IMR-90 (cell line): ENCODE data around the gene ECM2. TPM values are rescaled to one million over a fixed set of nuclear protein-coding genes. Genes with fewer than 3 reads are reported as not detected.

Experiments
- microRNA-seq, 2 experiments: library from miRNA; stranded (forward) in 1 of 2; unstranded in 1 of 2; fragments of 10-50 nt in 1 of 2; fragments of <30 nt in 1 of 2; gene quantifications in 1 of 2; microRNA quantifications in 1 of 2; one replicate each; pipeline versions ENCODE3 to v1.1.0; 2013 to 2020; ENCODE audit not compliant: insufficient read depth in 1 of 2, insufficient read length in 1 of 2, unreplicated experiment in 1 of 2
- polyA plus RNA-seq, 3 experiments: library from polyadenylated mRNA; depleted of rRNA; stranded (reverse); fragments of >200 nt; gene quantifications; 2 replicates each; pipeline ENCODE4 v1.2.3, GENCODE V29; 2012; ENCODE audit warnings: low replicate concordance in 1 of 3
- small RNA-seq, 5 experiments: library from RNA; depleted of rRNA; stranded (forward); fragments of <200 nt; gene quantifications; one replicate each; pipeline ENCODE3, GENCODE V24; 2012
- total RNA-seq: library from RNA; depleted of rRNA; stranded (reverse); fragments of >200 nt; gene quantifications from 2 replicates; pipeline ENCODE4 v1.2.3, GENCODE V29; 2012; rRNA removed

Gene ECM2
- total and polyA plus RNA-seq, 2 of the 4 experiments (the other 2 are of a cell fraction), result 0.26 to 0.36 TPM

Small RNAs within 50 kb of the gene (microRNA-seq; reads per million reads assigned to microRNA genes)
- gene AL157827.1 (ENCODE audit: insufficient read depth, insufficient read length) (not detected), gene MIR4670 (ENCODE audit: insufficient read depth in 1 of 2, insufficient read length in 1 of 2, unreplicated experiment in 1 of 2) (0 reads per million in 2 experiments)

Small RNAs within 50 kb of the gene (small RNA-seq; reads per million reads assigned to genes)
- 0 reads per million in 5 experiments for gene AL157827.1
- gene MIR4670, result 0 reads per million in 5 experiments

Other genes starting within 250 kb of the ECM2 start
- 383 and 414 TPM in 2 replicates for gene IARS1, start 242.3 kb downstream of the ECM2 start, total RNA-seq
- gene IARS1, start 242.3 kb downstream of the ECM2 start, polyA plus RNA-seq (2012; rRNA removed), result 64.1 and 85.3 TPM in 2 replicates
- gene NOL8, start 210.6 kb downstream of the ECM2 start, total RNA-seq, result 18.3 and 23.6 TPM in 2 replicates
- 7.4 and 10.1 TPM in 2 replicates for gene NOL8, start 210.6 kb downstream of the ECM2 start, polyA plus RNA-seq (2012; rRNA removed)
- gene CENPP, start 210.0 kb downstream of the ECM2 start, total RNA-seq, result 1.4 and 3.6 TPM in 2 replicates
- 0.90 and 2.0 TPM in 2 replicates for gene CENPP, start 210.0 kb downstream of the ECM2 start, polyA plus RNA-seq (2012; rRNA removed)
- under 0.01 TPM in 1 of 2 replicates, not detected in the other for gene OGN, start 131.4 kb downstream of the ECM2 start, total RNA-seq
- 0.10 TPM in 1 of 2 replicates, not detected in the other for gene OGN, start 131.4 kb downstream of the ECM2 start, polyA plus RNA-seq (2012; rRNA removed)
- gene OMD, start 111.5 kb downstream of the ECM2 start, total RNA-seq, result not detected in 2 replicates
- gene OMD, start 111.5 kb downstream of the ECM2 start, polyA plus RNA-seq (2012; rRNA removed), result not detected in 2 replicates
- under 0.01 and 0.28 TPM in 2 replicates for gene ASPN, start 53.5 kb downstream of the ECM2 start, total RNA-seq
- gene ASPN, start 53.5 kb downstream of the ECM2 start, polyA plus RNA-seq (2012; rRNA removed), result 0.04 and 0.09 TPM in 2 replicates
- gene IPPK, start 134.1 kb upstream of the ECM2 start, total RNA-seq, result 25.1 and 27.5 TPM in 2 replicates
- gene IPPK, start 134.1 kb upstream of the ECM2 start, polyA plus RNA-seq (2012; rRNA removed), result 25.3 and 26.8 TPM in 2 replicates
- 35.7 and 42.2 TPM in 2 replicates for gene BICD2, start 228.8 kb upstream of the ECM2 start, total RNA-seq
- gene BICD2, start 228.8 kb upstream of the ECM2 start, polyA plus RNA-seq (2012; rRNA removed), result 21.1 and 21.5 TPM in 2 replicates